Measurements from ENCODE around the gene TRABD2A. TPM values are rescaled to one million over a fixed set of nuclear protein-coding genes. Genes with fewer than 3 reads are reported as not detected.

Gene TRABD2A
- total RNA-seq, 1 experiment from 2014 or later: 4.6 TPM

DNA sequence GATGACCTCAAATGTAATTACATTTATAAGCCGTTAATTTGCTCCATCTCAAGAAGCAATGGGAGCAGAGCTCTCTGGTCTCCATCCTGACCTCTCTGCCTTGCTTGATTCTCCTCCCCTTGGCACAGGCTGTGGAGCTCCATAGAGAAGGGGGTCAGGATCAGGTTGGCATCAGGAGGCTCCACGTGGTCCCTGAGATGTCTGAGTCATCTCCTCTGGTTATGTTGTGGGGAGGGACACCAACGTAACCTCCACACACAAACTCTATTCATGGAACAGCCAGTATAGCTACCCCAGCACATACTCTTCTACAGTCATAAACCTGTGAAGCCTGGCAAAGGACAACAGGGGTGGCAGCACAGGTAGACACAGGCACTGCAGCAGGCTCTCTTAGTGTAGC, 29.0 kb downstream of the TRABD2A start:
- Histone ChIP-seq H3K9me3 (ENCODE audit: control insufficient read depth in 1 of 2, insufficient read depth in 1 of 2, low read depth in 1 of 2, low read length in 2 of 2) (0 out of 4 replicates have a peak, but pooled peaks cover 0 to 3% of the 10 kb centered on the region in 2 experiments), H2AFZ (ENCODE audit: low read depth, low read length, poor library complexity, severe bottlenecking) (no peak overlapping the region), H3K4me3 (replicated peaks in 1 of 2; ENCODE audit: low read depth in 1 of 2, low read length in 2 of 2) (no peak overlapping the region), H4K20me1 (ENCODE audit: insufficient read depth) (no peaks in the 10 kb centered on the region), H3K4me2 (ENCODE audit: low read length) (no peak overlapping the region), H3K4me1 (ENCODE audit: control insufficient read depth in 1 of 2, insufficient read depth in 2 of 2, low read length in 2 of 2) (no peaks in the 10 kb centered on the region; a peak in 1 of 4 replicates), H3K79me2 (ENCODE audit: insufficient read depth, low read length) (no peaks in the 10 kb centered on the region), H3K27me3 (ENCODE audit: insufficient read depth, low read length) (no peaks in the 10 kb centered on the region), H3K9ac (ENCODE audit: low read length) (no peak overlapping the region), H3K36me3 (ENCODE audit: control insufficient read depth in 1 of 2, insufficient read depth in 2 of 2, low read length in 2 of 2) (no peaks in the 10 kb centered on the region), H3K9me2 (ENCODE audit: insufficient read depth) (no peaks in the 10 kb centered on the region; the same call in 1 of the 2 replicates), H3K27ac (ENCODE audit: low read depth, low read length) (no peak overlapping the region)
- ChIA-PET POLR2A (no interaction called here), CTCF (no interaction called here), RAD21 (ENCODE audit: low non-redundant PET in 1 of 2, low total read pairs in 2 of 2, uncharacterized antibody in 2 of 2, unreplicated experiment in 2 of 2) (no interaction called here)
- TF ChIP-seq CBX3 (IDR thresholded peaks at IDR 0.05; ENCODE audit: low read depth) (no peak), SIN3A (IDR thresholded peaks at IDR 0.05; ENCODE audit: low read depth) (no peak), EGR1 (IDR thresholded peaks at IDR 0.05; ENCODE audit: low read depth) (no peak), POLR2A (IDR thresholded peaks at IDR 0.05; ENCODE audit: borderline replicate concordance, extremely low read depth, insufficient read depth, insufficient read length) (no peak), EZH2phosphoT487 (IDR thresholded peaks at IDR 0.05; ENCODE audit: borderline replicate concordance) (no peak), FOSL1 (IDR thresholded peaks at IDR 0.05; ENCODE audit: low read depth) (no peak), EZH2 (IDR thresholded peaks at IDR 0.05) (no peak), YY1 (IDR thresholded peaks at IDR 0.05; ENCODE audit: extremely low read depth, insufficient replicate concordance, low read depth, low read length) (no peak), TCF7L2 (IDR thresholded peaks at IDR 0.05; ENCODE audit: borderline replicate concordance, extremely low read depth, insufficient read depth, insufficient read length) (no peak), CEBPB (IDR thresholded peaks at IDR 0.05; ENCODE audit: low read depth) (no peak), ELF1 (IDR thresholded peaks at IDR 0.05; ENCODE audit: borderline replicate concordance, low read depth) (no peak), ZNF274 (IDR thresholded peaks at IDR 0.05; ENCODE audit: low read depth, low read length) (no peak), RAD21 (IDR thresholded peaks at IDR 0.05; ENCODE audit: low read depth) (no peak)
- TF ChIP-seq, protein P1, sequence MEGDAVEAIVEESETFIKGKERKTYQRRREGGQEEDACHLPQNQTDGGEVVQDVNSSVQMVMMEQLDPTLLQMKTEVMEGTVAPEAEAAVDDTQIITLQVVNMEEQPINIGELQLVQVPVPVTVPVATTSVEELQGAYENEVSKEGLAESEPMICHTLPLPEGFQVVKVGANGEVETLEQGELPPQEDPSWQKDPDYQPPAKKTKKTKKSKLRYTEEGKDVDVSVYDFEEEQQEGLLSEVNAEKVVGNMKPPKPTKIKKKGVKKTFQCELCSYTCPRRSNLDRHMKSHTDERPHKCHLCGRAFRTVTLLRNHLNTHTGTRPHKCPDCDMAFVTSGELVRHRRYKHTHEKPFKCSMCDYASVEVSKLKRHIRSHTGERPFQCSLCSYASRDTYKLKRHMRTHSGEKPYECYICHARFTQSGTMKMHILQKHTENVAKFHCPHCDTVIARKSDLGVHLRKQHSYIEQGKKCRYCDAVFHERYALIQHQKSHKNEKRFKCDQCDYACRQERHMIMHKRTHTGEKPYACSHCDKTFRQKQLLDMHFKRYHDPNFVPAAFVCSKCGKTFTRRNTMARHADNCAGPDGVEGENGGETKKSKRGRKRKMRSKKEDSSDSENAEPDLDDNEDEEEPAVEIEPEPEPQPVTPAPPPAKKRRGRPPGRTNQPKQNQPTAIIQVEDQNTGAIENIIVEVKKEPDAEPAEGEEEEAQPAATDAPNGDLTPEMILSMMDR (IDR thresholded peaks at IDR 0.05 in 2 of 3, conservative IDR thresholded peaks at IDR 0.05 in 1 of 3; ENCODE audit: borderline replicate concordance in 1 of 3, insufficient read depth in 1 of 3, low read depth in 2 of 3, low read length in 2 of 3): no peak
- intact Hi-C loops (cut with micrococcal nuclease): no loop called here
- ATAC-seq: no peak
- DNase-seq (ENCODE audit: low read depth, low spot score): no peak
- no TSS peak for BruUV-seq (replicated peaks)
